ENCODE data around the gene ATXN1.

Gene ATXN1

DNA sequence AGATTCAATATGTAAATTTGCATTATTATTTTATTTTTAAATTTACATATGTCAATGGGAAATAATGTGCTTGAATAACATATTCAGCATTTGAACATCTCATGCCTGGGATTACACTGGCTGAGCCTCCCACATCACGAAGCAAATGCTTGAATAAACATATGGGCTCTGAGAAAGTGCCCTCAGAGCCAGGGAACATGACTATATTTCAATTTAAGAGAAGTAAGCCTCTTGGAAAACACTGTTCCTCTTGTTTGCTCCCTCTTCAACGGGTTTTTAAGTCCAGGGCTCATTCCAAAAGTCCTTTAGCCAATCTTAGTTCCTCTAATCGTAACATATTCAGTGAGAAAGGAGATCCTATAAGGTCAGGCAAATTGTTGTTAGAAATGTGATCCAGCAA, 400.9 kb downstream of the ATXN1 start:
- DNase-seq (ENCODE audit: low read depth) = no peak

DNA sequence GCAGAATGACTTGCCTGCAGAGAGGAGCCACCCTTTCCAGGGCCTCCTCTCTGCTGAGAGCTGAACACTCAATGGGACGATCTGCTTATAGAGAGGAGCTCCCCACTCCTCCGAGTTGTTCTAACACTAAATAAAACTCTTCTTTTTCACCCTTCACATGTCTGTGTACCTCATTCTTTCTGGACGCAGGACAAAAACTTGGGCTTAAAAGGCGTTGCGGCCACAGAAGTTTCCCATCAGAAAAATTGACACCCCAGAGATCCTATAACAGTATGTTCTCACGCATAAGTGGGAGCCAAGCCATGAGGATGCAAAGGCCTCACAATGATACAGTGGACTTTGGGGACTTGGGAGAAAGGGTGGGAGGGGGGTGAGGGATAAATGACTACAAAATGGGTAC, 401.7 kb downstream of the ATXN1 start:
- DNase-seq (ENCODE audit: low read depth) = no peak

DNA sequence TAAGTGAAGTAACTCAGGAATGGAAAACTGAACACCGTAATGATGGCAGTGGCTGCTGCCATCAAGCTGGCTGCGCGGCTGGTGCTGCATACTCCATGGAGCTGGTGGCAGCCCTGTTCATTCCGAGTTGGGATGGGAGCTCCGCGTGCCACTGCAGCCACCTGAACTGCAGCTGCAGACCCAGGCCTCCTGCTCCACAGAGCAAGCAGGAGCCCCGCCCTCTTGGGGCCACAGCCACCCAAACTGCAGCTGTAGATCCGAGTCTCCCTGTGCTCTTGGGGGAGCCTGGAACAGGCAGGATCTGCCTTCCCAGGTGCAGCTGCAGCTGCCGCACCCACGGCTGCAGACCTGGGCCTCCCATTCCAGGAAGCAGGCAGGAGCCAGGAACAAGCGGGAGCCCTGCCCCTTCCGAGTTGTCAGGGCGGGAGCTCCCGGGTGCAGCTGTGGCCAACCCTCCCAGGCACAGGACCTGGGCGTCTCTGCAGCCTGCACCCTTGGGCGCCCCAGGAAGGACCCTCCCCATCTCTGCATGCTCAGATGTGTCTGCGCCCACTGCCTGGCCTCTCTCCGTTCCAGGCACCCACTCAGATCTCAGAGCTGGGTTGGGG, 402.6 kb downstream of the ATXN1 start:
- DNase-seq (ENCODE audit: low read depth) = no peak

- DNase-seq (ENCODE audit: low read depth) = no peak
These were observed 405.4 kb downstream of the ATXN1 start for GRCh38 chr6:16355699-16356446.

DNA sequence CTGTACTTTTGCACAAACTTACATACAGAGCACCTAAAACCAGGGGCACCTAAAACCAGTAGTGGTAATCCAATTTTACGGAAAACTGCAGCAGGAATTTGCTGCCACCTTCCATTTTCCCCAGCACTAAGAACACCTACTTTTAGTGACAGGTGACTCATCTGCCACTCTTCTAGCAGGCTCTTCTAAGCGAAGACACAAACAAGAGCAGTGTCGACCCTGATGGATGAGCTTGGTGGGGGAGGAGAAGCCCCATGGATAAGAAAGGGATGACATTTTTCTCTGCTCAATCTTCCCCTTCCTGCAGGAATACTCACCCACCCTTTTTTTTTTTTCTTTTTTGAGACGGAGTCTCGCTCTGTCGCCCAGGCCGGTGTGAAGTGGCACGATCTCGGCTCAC, 406.0 kb downstream of the ATXN1 start:
- DNase-seq (ENCODE audit: low read depth) = no peak

DNA sequence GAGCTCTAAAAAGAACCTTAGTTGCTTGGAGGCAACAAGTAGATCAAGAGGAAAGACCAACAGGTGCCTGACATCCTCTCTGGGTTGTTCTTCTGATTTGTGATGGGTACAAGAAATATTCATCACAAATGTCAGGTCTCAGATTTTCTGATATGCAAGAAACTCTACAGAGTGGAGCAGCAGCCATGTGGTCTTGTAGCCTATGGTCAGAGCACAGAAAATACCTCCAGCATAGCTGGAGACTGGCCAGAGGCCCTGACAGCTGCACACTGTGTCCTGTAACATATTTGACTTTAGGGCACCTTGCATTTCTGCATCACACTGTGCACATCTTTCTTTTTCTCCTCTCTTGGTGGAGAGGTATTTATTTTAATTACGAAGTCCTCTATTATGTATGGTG, 406.6 kb downstream of the ATXN1 start:
- DNase-seq (ENCODE audit: low read depth) = no peak

GRCh38 chr6:16352821-16353438, 408.3 kb downstream of the ATXN1 start:
- no peak for DNase-seq (ENCODE audit: low read depth)

- no peak for DNase-seq (ENCODE audit: low read depth)
These were observed 409.0 kb downstream of the ATXN1 start for GRCh38 chr6:16352258-16352635.

DNA sequence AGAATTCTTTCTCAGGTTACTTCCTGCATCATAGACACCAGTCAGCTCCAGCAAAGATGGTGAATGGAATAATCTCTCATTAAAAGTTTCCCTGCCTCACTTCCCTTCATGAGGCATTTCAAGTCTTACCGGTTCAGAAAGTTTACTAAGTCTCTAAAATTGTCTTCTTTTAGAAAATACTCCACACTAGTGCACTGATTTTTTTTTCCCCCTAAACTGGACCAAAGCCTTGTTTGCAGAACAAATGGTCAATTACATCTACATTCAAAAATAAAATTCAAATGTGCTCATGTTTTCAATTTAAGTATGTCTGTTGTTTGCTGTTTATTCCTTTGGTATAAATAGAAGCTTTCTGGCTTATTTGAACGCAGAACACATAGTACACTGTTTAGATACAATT, 411.7 kb downstream of the ATXN1 start:
- no peak for DNase-seq (ENCODE audit: low read depth)

- no peak for DNase-seq (ENCODE audit: low read depth)
These were observed 414.4 kb downstream of the ATXN1 start for GRCh38 chr6:16346831-16347230.

DNA sequence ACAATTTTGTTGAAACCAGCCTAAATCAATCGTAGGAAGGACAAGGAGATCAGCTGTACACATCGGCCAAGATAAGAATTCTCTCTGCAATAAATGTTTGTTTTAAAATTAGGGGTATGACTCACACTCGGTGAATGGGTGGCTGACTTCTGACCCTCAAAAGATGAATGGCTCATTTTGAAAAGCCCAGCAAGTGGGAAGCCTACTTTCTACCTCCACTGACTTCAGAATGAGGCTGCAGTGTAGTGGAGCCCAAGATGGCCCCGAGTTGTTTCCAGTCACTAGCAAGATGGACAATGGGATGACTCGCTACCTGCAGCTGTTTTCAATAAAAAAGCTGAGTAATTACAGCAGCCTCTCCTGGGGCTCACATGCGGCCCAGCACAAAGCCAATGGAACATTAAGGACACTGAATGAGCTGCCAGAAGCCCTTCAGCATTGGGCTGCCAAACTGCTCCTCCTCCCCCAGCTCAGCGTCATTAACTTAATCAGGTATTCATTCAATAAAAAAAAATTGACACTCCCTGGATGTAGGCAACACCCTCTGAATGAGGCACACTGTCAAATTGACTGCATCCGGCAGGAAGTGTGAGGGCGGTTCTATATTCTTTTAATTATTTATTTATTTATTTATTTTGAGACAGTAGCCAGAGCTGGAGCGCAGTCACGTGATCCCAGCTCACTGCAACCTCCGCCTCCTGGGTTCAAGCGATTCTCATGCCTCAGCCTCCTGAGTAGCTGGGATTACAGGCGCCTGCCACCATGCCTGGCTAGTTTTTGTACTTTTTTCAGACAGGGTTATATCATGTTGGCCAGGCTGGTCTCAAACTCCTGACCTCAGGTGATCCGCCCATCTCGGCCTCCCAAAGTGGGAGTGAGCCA, 415.6 kb downstream of the ATXN1 start:
- no peak for DNase-seq (ENCODE audit: low read depth)

DNA sequence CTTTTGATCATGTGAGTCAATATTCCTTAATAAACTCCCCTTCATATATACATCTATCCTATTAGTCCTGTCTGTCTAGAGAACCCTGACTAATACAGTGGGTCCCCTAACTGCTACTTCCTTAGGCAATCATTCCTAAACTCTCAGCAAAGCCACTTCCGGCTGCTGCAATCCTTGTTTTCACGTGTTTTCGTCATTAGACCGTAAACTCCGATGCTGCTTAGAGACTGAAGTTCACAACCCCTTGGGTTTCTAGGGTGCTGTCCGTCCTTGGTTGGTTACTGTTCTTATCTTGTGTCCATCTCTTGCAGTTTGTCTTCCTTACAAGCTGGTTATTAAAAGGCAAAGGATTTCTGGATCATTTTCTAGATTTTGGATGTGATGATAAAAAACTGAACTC, 416.5 kb downstream of the ATXN1 start:
- DNase-seq (ENCODE audit: low read depth) = no peak

GRCh38 chr6:16343593-16343992, 417.7 kb downstream of the ATXN1 start:
- no peak for DNase-seq (ENCODE audit: low read depth)

DNA sequence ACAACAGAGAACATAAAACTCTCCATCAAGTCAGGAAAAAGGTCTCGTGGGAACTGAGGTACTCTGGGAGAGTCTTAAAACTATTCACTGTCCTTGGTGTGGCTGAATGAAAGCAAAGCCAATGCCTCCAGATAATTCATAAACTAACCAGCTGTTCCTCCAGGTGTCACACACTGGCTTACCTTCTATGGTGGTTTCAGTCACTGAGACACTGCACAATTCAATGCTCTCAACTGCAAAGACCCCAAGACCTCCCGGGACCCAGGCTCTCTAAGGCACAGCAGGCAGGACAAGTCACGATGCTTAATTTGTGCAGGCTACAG, 422.0 kb downstream of the ATXN1 start:
- DNase-seq (ENCODE audit: low read depth) = no peak

DNA sequence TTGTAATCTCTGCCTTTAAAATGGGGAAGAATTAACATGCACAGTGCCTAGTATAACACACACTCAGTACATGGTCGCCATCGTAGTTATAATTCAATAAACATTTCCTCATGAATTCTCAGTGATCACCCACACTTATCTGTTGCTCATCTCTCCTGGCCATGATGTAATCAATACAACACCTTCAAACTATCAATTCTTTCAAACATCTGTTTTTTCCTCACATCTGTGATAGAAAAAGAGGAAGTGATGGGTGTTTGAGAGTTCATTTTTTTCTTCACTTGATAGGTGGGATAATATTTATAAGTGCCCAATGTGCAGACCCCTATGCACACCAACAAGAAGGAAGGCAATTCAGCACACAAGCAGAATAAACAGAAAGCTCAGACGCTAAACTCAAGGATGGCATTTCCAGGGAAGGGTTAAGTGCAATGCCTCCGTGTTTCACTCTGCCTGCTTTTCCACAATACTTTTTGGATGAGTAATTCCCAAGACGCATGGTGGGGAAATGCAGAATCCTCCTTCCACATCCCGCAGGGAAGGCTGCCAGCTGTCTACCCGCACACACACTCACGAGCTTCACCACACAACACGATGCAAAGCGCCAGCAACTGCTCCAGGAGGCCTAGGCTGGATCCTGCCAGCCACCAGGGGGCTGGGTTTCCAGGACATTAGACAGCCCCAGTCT, 422.5 kb downstream of the ATXN1 start:
- DNase-seq (ENCODE audit: low read depth) = no peak

DNA sequence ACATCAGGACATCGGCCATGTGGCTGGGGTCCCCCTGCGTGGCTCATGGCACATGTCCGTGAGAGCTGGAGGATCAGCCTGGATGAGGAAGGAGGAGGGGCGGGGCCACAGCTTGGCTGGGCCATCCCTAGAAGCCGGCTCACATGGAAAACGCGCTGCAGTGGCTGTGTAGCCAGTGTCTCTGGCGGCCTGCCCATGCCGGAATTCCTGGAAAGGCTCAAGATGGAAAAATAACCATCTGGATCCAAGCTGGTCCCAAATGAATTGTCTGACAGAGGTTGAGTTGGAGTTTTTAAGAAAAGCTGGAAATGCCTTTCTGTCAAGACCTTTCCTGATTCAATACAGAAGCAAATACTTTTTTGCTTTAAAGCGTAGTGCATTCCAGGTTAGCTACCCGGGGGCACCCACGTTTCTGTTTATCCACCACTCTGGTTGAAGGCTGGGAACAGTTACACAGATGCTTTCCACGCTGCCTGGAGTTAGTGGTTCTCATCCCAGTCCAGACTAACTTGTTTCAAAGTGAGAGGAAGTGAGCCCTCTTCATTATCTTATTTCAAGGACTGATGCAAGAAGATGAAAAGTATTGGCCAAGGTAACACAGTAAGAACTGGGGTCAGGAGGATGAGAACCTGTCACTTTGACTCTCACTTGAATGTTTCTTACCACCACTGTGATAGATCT, 423.8 kb downstream of the ATXN1 start:
- no peak for DNase-seq (ENCODE audit: low read depth)

DNA sequence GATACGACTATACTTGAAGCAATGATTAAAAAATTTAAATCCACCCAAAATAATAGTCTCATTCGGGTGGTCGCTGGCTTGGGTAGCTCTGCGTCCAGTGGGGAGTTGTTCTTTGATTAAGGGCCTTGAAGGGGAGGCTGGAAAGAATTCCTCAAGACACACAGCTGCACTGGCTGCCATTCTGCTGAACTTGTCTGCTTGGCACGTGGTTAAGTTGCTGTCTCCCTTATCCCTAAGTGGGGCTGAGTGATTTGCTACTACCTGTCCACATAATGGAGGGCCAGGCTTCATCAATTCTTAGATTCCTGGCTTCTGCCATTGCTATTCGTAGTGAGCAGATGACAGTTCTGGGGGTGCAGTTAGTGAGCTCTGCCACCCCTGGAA, 424.4 kb downstream of the ATXN1 start:
- no peak for DNase-seq (ENCODE audit: low read depth)

DNA sequence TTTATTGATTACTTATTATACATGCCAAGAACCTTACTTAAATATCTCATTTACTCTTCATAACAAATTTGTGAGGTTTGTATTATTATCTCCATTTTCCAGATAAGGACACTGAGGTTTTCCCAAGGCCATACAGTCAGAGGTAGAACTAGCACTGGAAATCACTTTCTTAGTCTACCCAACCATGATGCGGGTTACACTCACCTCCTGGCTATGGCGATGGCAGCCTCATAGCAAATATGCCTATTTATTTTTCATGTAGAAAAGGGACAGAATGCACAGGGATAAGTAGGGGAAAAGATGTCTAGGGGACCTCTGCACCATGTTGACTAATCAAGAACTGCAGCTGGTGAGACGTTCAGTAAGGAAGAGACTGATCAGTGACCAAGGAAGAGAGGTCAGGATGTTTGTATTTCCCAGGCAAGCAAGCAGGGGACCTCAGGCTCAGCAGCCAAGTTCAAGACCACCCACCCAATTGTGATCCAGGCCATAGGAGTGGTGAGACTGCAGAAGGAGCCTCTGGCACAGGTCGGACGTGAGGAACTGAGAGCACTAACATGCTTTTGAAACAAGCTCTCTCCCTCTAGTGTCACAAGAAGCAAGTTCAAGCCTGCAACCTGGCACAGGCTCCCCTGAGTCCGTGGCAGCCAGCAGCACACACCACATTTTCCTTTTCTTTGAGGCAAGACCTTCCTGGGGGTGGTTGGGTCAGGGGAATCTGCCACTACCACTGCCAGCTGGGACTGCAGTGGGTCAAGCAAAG, 425.0 kb downstream of the ATXN1 start:
- DNase-seq (ENCODE audit: low read depth) = no peak

GRCh38 chr6:16335176-16335575, 426.1 kb downstream of the ATXN1 start:
- no peak for DNase-seq (ENCODE audit: low read depth)

- no peak for DNase-seq (ENCODE audit: low read depth)
These were observed 426.6 kb downstream of the ATXN1 start for GRCh38 chr6:16334671-16335070.

GRCh38 chr6:16333580-16333979, 427.7 kb downstream of the ATXN1 start:
- DNase-seq (ENCODE audit: low read depth) = no peak
